RWPE2 (cell line): ENCODE results near the gene NAV2.

ENCODE experiments used
- ATAC-seq: fragments of 200-7000 bp; cut with Tn5 transposase; 3 replicates; pipeline ENCODE4 v1.9.1; 2021; ENCODE audit warnings: low read depth
- DNase-seq: peaks from one replicate; pipeline ENCODE4 v3.0.0-alpha.2; 2020; ENCODE audit warnings: low spot score
- H3K27ac ChIP-seq: fragments of 450-650 bp; 2 replicates; pipeline ENCODE4 v1.5.1; 2017; ENCODE audit warnings: mild to moderate bottlenecking; ENCODE audit not compliant: poor library complexity, severe bottlenecking
- H3K27me3 ChIP-seq: fragments of 250-450 bp; sonication (Bioruptor Pico); 2 replicates; pipeline ENCODE4 v1.5.1; 2021; ENCODE audit warnings: mild to moderate bottlenecking, moderate library complexity; ENCODE audit not compliant: insufficient read depth, poor library complexity, severe bottlenecking
- H3K36me3 ChIP-seq: fragments of 250-450 bp; sonication (Bioruptor Pico); 2 replicates; pipeline ENCODE4 v1.5.1; 2020; ENCODE audit warnings: low read depth, mild to moderate bottlenecking, moderate library complexity
- H3K4me1 ChIP-seq: fragments of 250-450 bp; sonication (Bioruptor Pico); 2 replicates; pipeline ENCODE4 v1.5.1; 2021; ENCODE audit warnings: mild to moderate bottlenecking, moderate library complexity; ENCODE audit not compliant: insufficient read depth, poor library complexity, severe bottlenecking
- H3K4me3 ChIP-seq: fragments of 250-450 bp; sonication (Bioruptor Pico); 2 replicates; pipeline ENCODE4 v1.5.1; 2021; ENCODE audit warnings: mild to moderate bottlenecking, moderate library complexity; ENCODE audit not compliant: severe bottlenecking
- H3K9me3 ChIP-seq: fragments of 250-450 bp; sonication (Bioruptor Pico); 2 replicates; pipeline ENCODE4 v1.5.1; 2021; ENCODE audit warnings: mild to moderate bottlenecking, moderate library complexity; ENCODE audit not compliant: severe bottlenecking
- CTCF ChIP-seq: fragments of 450-650 bp; IDR thresholded peaks from one replicate; pipeline ENCODE4 v1.5.1; 2017; ENCODE audit warnings: mild to moderate bottlenecking, moderate library complexity; ENCODE audit not compliant: poor library complexity, severe bottlenecking

The NAV2 gene

GRCh38 chr11:19834771-19835170 lies 122.1 kb downstream of the NAV2 start:
- TF ChIP-seq CTCF = no peak
- no peaks in the 10 kb centered on the region for H3K9me3 ChIP-seq
- no peak overlapping the region for H3K27ac ChIP-seq
- ATAC-seq (no peak), DNase-seq (no peak)
- H3K27me3 ChIP-seq = no peaks in the 10 kb centered on the region
- no peaks in the 10 kb centered on the region for H3K4me1 ChIP-seq
- no peak overlapping the region for H3K4me3 ChIP-seq
- H3K36me3 ChIP-seq = no peaks in the 10 kb centered on the region

- Histone ChIP-seq H3K36me3 (no peaks in the 10 kb centered on the region), H3K27me3 (no peaks in the 10 kb centered on the region), H3K27ac (no peak overlapping the region), H3K4me3 (no peak overlapping the region), H3K9me3 (no peaks in the 10 kb centered on the region), H3K4me1 (no peaks in the 10 kb centered on the region)
- TF ChIP-seq CTCF = no peak
- ATAC-seq (no peak), DNase-seq (no peak)
Observed at GRCh38 chr11:19836666-19837065, 124.0 kb downstream of the NAV2 start.

- H3K36me3 ChIP-seq = no peaks in the 10 kb centered on the region
- no peak for TF ChIP-seq CTCF
Observed at GRCh38 chr11:19838994-19839768, 126.5 kb downstream of the NAV2 start.

GRCh38 chr11:19840961-19841360 lies 128.3 kb downstream of the NAV2 start:
- no peaks in the 10 kb centered on the region for H3K4me1 ChIP-seq
- H3K9me3 ChIP-seq = no peaks in the 10 kb centered on the region
- TF ChIP-seq CTCF = no peak
- DNase-seq (no peak), ATAC-seq (no peak)
- H3K4me3 ChIP-seq = no peak overlapping the region
- no peaks in the 10 kb centered on the region for H3K36me3 ChIP-seq
- no peaks in the 10 kb centered on the region for H3K27me3 ChIP-seq
- H3K27ac ChIP-seq = no peak overlapping the region

More at GRCh38 chr11:19838994-19839768, 126.5 kb downstream of the NAV2 start:
- no peaks in the 10 kb centered on the region for H3K27me3 ChIP-seq
- H3K4me3 ChIP-seq = no peak overlapping the region
- no peaks in the 10 kb centered on the region for H3K9me3 ChIP-seq
- no peaks in the 10 kb centered on the region for H3K4me1 ChIP-seq
- no peak overlapping the region for H3K27ac ChIP-seq
- ATAC-seq (no peak), DNase-seq (no peak)

GRCh38 chr11:19842505-19842904 lies 129.9 kb downstream of the NAV2 start:
- DNase-seq (no peak), ATAC-seq (no peak)
- Histone ChIP-seq H3K27me3 (no peaks in the 10 kb centered on the region), H3K4me3 (no peak overlapping the region), H3K4me1 (no peaks in the 10 kb centered on the region), H3K36me3 (no peaks in the 10 kb centered on the region), H3K27ac (no peak overlapping the region), H3K9me3 (no peaks in the 10 kb centered on the region)
- TF ChIP-seq CTCF = no peak
